Measurements from ENCODE around the gene QSOX2.

Gene QSOX2

DNA sequence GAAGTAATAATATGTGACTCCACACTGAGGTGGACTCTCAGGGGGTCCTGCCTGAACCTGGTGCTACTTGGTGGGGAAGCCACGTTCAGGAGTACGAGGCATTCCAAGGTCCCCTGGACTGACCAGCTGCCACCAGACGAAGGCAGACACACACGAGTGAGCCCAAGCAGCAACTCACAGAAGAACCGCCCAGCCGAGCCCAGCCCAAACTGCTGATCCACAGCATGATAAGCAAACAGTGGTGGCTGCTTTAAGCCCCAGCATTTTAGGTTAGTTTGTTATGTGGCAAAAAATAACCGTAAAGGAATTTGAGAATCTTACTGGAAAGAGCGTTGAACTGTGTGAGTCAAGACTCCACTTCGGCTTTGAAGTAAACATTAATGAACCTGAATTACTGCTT, 31.9 kb downstream of the QSOX2 start:
- no peak overlapping the region for H3K4me3 ChIP-seq (ENCODE audit: low read depth, low read length)
- in situ Hi-C loops (cut with HindIII; ENCODE audit: low sequenced_read_pairs): no loop called here
- TF ChIP-seq, protein P1, sequence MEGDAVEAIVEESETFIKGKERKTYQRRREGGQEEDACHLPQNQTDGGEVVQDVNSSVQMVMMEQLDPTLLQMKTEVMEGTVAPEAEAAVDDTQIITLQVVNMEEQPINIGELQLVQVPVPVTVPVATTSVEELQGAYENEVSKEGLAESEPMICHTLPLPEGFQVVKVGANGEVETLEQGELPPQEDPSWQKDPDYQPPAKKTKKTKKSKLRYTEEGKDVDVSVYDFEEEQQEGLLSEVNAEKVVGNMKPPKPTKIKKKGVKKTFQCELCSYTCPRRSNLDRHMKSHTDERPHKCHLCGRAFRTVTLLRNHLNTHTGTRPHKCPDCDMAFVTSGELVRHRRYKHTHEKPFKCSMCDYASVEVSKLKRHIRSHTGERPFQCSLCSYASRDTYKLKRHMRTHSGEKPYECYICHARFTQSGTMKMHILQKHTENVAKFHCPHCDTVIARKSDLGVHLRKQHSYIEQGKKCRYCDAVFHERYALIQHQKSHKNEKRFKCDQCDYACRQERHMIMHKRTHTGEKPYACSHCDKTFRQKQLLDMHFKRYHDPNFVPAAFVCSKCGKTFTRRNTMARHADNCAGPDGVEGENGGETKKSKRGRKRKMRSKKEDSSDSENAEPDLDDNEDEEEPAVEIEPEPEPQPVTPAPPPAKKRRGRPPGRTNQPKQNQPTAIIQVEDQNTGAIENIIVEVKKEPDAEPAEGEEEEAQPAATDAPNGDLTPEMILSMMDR (IDR thresholded peaks at IDR 0.05; ENCODE audit: low read depth, low read length, missing control alignments): no peak
- no peak for DNase-seq (ENCODE audit: low read depth)

DNA sequence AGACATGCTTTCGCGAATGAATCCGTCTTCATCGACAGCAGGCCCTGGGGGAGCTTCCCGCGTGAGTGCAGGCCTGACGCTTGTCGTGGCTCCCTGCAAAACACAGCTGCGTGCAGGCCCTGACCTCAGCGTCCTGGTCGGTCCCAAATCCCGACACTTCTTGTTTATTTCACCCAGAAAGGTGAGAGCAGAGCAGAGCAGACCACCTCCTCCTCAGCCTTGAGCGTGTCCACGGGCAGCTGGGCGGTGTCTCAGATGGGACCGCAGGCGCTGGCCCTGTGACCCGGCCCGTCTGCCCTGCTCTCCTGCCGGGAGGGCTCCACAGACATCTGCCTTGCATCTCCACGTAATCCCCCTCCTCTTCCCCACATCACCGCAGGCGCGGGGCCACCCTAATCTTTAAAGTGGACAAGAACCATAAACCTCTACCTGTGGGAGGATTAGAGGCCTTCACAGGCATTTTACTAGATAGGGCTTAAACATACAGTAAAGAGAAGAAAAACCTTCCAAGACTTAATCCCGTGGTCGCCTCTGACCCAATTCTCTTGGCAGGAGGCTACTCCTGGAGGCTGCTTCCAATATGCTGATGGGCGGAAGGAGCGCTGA, 33.2 kb downstream of the QSOX2 start:
- in situ Hi-C loops (cut with HindIII; ENCODE audit: low sequenced_read_pairs): no loop called here
- TF ChIP-seq, protein P1 (IDR thresholded peaks at IDR 0.05; ENCODE audit: low read depth, low read length, missing control alignments): no peak
- DNase-seq (ENCODE audit: low read depth): no peak
- H3K4me3 ChIP-seq (ENCODE audit: low read depth, low read length): no peak overlapping the region

DNA sequence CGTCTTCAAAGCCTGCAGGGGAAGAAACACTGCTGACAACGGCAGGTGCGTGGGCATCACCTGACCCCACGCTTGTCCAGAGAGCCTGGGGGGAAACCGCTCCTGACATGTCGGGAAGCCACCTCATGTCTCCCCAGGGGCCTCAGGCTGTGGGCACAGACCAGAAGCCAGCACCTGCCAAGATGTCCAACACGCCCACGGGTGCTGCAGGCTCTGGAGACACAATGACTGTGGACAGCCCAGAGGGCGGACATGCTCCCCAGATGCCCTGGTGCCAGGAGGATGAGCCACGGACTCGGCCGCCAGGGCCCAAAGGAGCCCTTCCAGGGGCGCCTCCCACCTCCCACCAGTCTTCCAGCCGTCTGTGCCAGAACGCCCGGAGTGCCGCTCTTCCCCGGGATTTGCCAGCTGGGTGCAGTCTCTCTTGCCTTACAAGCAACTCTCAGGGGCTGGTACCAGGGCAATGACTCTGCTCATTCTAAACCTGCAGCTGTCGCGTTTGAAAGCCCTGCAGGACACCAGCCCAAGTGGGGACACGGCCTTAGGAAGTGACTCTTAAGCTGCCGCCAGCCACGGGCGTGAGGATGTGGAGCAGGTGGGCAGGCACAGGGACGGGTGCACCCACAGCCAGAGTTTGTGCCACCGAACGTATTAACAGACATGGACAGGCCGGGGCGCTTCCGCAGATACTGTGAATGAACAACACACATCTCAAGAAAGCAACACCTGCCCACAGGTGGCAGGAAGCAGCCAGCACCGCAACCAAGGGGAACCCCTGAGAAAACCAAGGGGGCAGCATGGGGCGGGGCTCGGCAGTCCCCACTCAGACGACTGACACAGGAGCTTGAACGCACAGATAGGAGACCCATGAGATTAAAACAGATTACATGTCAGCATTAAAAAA, 33.9 kb downstream of the QSOX2 start:
- TF ChIP-seq, protein P1 (IDR thresholded peaks at IDR 0.05; ENCODE audit: low read depth, low read length, missing control alignments): no peak
- no peak for DNase-seq (ENCODE audit: low read depth)
- in situ Hi-C loops (cut with HindIII; ENCODE audit: low sequenced_read_pairs): no loop called here
- H3K4me3 ChIP-seq (ENCODE audit: low read depth, low read length): no peak overlapping the region

DNA sequence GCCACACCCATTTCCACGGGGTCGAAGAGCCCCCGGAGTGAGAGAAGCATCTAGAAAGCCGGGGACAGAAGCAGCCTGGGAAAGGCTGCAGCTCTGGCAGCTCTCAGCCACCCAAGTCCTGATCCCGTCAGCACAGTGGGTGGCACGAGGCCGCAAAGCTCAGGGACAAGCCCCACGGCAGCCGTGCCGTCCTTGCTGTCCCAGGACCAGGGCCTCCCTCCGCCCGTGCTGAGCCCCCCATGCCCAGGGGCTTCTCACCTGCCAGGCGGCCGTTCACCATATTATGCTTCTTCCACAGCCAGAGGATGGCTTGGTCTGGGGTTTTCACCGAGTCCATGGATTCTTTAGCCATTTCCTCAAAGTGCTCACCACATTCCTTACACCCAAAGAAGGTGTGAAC, 34.6 kb downstream of the QSOX2 start:
- in situ Hi-C loops (cut with HindIII; ENCODE audit: low sequenced_read_pairs): no loop called here
- no peak overlapping the region for H3K4me3 ChIP-seq (ENCODE audit: low read depth, low read length)
- TF ChIP-seq, protein P1 (IDR thresholded peaks at IDR 0.05; ENCODE audit: low read depth, low read length, missing control alignments): no peak
- no peak for DNase-seq (ENCODE audit: low read depth)

DNA sequence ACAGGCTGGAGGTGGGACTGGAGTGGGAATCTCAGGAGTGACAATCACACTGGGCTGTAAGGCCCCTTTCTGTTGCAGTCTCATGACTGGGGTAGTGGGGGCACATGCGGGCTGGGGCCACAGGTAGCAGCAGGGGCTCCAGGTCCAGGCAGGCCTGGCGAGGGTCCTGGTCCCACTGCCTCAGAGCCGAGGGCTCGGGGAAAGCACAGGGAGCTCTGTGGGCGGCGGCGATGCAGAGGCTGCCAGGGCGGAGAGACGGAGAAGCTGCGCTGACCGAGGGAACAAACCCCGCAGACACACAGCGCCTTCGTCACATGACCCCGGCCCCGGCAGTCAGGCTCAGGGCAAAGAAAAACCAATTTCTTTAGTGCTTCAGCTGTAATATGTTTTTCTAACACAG, 35.3 kb downstream of the QSOX2 start:
- in situ Hi-C loops (cut with HindIII; ENCODE audit: low sequenced_read_pairs): no loop called here
- TF ChIP-seq, protein P1 (IDR thresholded peaks at IDR 0.05; ENCODE audit: low read depth, low read length, missing control alignments): no peak
- no peak for DNase-seq (ENCODE audit: low read depth)
- H3K4me3 ChIP-seq (ENCODE audit: low read depth, low read length): no peak overlapping the region

DNA sequence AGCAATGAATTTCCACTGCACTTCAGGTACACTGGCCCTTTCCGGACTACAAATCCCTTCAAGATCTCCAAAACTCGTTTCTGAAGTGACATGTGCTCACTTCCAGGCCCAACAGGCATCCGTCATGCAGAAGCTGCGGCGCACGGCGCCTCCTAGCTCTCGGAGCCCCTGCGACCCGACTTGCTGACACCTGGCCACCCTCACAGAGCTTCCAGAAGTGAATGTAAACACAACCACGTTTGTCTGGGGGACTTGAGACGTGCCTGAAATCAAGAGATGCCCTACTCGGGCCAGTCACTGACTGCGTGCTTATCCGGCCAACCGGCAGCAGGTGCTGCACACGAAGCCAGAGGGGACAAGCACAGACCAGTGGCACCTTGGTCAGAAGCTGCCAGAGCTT, 35.8 kb downstream of the QSOX2 start:
- in situ Hi-C loops (cut with HindIII; ENCODE audit: low sequenced_read_pairs): loop anchor here (5.0 kb wide), 1 partner anchor 52 kb away; no protein-coding TSS in a partner anchor
- H3K4me3 ChIP-seq (ENCODE audit: low read depth, low read length): no peak overlapping the region
- no peak for DNase-seq (ENCODE audit: low read depth)
- TF ChIP-seq, protein P1 (IDR thresholded peaks at IDR 0.05; ENCODE audit: low read depth, low read length, missing control alignments): no peak
